Retinal pigment epithelial cell (primary cell): ENCODE data around the gene KCNN3.

ENCODE experiments used
- DNase-seq: peaks from one replicate; pipeline ENCODE4 v3.0.0-alpha.2; 2010; ENCODE audit warnings: low read depth
- H3K4me3 ChIP-seq: 2 replicates; pipeline ENCODE4 v1.5.1; 2011; ENCODE audit warnings: mild to moderate bottlenecking, low read length, control low read depth, moderate library complexity
- TF ChIP-seq, protein P1 (sequence below): conservative IDR thresholded peaks from 2 replicates; pipeline ENCODE4 v1.5.1; 2011; ENCODE audit warnings: low read depth, low read length, control low read depth, inconsistent platforms

The KCNN3 gene

DNA sequence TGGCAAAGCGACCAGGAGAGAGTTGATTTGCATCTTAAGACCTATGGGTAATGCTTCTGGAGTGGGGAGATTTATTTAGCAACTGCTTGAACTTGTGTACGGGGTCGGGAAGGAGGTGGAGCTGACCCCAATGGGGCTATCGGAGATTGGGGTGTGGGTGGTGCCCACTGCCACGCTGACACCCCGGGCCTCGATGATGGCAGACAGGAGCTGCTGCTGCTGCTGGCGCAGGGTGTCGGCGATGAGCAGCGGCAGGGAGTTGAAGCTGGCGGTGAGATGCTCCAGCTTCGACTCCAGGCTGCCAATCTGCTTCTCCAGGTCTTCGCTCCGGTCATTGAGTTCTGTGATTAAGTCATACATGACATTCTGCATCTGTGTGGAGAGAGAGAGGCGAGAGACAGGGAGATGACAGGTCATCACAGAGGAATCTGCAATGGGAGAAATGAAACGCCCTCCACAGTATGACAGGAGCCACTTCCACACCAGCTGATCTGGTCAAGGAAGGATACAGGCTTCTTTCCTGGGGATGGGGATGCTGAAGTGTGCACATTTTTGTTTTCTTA is 162.1 kb downstream of the KCNN3 start:
- TF ChIP-seq, protein P1, sequence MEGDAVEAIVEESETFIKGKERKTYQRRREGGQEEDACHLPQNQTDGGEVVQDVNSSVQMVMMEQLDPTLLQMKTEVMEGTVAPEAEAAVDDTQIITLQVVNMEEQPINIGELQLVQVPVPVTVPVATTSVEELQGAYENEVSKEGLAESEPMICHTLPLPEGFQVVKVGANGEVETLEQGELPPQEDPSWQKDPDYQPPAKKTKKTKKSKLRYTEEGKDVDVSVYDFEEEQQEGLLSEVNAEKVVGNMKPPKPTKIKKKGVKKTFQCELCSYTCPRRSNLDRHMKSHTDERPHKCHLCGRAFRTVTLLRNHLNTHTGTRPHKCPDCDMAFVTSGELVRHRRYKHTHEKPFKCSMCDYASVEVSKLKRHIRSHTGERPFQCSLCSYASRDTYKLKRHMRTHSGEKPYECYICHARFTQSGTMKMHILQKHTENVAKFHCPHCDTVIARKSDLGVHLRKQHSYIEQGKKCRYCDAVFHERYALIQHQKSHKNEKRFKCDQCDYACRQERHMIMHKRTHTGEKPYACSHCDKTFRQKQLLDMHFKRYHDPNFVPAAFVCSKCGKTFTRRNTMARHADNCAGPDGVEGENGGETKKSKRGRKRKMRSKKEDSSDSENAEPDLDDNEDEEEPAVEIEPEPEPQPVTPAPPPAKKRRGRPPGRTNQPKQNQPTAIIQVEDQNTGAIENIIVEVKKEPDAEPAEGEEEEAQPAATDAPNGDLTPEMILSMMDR: no peak
- H3K4me3 ChIP-seq: no peak overlapping the region
- no peak for DNase-seq

DNA sequence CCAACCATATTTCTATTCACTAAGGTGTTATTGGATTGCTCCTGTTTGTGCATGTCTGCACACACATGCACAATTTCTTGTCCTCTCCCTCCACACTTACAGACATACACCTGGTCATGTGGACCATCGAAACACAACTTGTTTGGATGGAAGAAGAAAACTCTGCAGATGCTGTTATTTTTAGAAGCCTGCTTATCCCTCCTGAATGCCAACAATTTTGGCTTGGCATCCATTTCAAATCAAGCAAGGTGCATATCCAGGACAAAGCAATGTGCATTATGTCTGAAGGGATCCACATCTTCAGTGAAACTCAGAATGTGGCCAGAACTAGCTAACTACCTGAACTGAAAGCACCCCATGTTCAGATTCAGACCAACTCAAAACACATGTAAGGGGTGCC is 163.2 kb downstream of the KCNN3 start:
- no peak for DNase-seq
- TF ChIP-seq, protein P1: no peak
- no peak overlapping the region for H3K4me3 ChIP-seq

DNA sequence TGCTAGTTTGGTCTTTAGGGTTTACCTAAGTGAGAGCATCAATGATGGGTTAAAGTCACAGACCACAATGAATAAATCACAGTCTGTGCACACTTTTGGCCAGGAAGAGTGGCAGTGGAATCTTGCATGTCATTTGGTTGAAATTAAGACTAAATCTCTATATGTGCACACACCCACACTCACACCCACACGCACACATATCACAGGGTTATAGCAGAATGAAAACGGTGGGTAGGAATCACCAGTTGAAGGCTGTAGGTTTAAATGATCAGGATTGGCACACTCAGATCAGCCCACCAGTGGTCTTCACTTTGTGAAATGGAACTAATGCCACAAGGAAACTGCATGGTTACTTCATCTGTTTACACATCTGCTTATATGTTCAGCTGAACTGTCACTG is 164.5 kb downstream of the KCNN3 start:
- no peak for DNase-seq
- H3K4me3 ChIP-seq: no peak overlapping the region
- TF ChIP-seq, protein P1: no peak

DNA sequence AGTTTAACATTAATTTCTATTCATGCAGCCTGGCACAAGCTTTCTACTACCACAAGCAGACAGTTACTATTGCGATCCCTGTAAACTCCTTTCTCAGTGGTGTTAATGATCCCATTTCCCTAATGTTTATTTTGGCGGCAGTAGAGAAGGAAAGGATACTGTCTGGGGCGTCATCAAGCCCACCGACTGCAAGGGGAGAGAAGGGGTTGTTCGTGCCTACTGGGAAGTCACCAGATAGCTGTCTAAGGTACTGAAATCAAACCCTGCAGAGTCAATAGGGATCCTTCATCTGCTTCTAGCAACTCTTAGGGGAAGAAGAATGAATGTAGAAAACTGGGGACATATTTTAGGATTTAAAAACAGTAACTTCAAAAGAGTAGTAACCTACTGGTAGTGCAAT is 166.9 kb downstream of the KCNN3 start:
- H3K4me3 ChIP-seq: no peak overlapping the region
- TF ChIP-seq, protein P1: no peak
- no peak for DNase-seq

DNA sequence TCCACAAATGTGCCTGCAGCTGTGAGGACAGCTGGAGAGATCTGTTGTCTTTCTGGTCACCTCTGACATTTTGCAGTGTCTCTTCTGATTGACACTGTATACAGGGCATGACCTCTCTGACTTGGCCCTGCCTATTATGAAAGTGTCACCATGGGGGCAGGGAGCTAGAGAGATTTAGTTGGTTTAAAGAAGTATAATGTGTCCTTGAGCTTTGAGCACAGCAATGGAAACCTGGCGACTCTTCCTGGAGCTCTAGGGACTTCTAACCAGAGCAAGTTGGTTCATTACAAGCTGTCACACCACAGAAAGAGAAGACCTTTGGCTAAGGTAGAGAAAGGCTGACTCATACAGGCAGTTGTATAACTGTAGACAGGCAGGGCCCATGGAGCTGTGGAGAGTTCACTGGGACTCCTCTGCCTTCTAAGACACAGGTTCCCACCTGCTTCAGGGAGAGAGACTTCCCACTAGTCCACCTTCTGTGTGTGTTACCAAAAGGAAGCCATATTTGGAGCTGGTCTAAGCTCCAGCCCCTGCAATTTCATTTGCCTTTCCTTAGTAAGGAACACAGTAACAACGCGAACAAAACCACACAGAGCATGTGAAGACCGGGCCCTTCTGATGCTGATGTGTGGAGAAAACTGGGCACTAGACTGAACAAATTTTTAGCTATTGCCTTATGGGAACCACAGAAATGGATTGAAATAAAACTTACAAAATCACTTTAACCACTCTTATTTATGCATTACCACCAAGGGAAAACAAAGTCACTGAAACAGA is 171.6 kb downstream of the KCNN3 start:
- TF ChIP-seq, protein P1: no peak
- DNase-seq: no peak
- no peak overlapping the region for H3K4me3 ChIP-seq

DNA sequence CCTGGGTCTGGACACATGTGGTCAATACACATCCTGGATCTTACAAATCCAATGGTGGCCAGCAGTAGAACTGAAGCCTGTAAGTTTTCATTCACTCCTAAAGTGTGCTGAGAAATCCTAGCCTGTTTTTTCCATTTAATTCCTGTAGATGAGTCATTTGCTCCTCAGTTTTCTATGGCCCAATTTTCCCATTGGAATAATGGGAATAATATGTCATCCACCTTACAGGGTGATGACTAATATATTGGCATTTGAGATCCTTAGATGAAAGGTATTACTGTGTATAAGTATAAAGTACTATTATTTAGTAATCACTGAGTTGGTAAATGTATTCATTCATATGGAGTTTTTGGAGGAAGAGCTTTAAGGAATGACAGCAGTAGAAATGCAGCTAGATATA is 172.4 kb downstream of the KCNN3 start:
- H3K4me3 ChIP-seq: no peak overlapping the region
- TF ChIP-seq, protein P1: no peak
- no peak for DNase-seq

DNA sequence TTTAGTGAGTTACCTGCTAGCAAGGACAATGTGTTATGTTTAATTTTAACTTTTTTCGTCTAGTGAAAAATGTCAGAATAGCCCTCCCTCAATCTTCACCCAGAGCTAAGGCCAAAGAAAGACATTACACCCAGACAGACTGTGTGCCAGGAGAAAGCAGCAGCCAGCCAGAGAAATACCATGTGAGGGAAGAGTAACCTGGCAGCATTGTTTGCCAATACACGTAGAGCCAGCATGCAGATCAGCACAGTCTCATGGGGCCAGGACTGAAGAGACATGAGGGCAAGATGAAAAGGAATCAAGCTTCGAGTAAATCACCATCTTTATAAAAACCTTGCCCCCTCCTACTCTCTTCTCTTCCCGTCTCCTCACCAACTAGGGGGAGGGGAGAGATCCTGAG is 173.6 kb downstream of the KCNN3 start:
- TF ChIP-seq, protein P1: no peak
- no peak for DNase-seq
- no peak overlapping the region for H3K4me3 ChIP-seq
